NCI-H2196 treated with DMSO at 0.1 percent for 48 hours (cell line): ENCODE data around the gene MYOD1.

ENCODE experiments used
- DNase-seq: peaks from one replicate; lab custom pipeline; 2025; ENCODE audit not compliant: unreplicated experiment; lab: John Stamatoyannopoulos, UW

MYOD1 gene

GRCh38 chr11:17748761-17749721 lies 29.7 kb downstream of the MYOD1 start:
- no peak for DNase-seq

GRCh38 chr11:17750013-17750800 lies 30.8 kb downstream of the MYOD1 start:
- DNase-seq, result no peak

- DNase-seq, result no peak
These were observed 31.4 kb downstream of the MYOD1 start for GRCh38 chr11:17750801-17751165.

- no peak for DNase-seq
These were observed 32.2 kb downstream of the MYOD1 start for GRCh38 chr11:17751558-17751957.

GRCh38 chr11:17752144-17752543 lies 32.8 kb downstream of the MYOD1 start:
- DNase-seq, result no peak

GRCh38 chr11:17753153-17753552 lies 33.8 kb downstream of the MYOD1 start:
- no peak for DNase-seq

- no peak for DNase-seq
These were observed 34.3 kb downstream of the MYOD1 start for GRCh38 chr11:17753641-17754040.

GRCh38 chr11:17755891-17756290 lies 36.5 kb downstream of the MYOD1 start:
- DNase-seq, result no peak

GRCh38 chr11:17760102-17761029 lies 41.0 kb downstream of the MYOD1 start:
- peak; percentile 83 for DNase-seq

GRCh38 chr11:17762309-17762974 lies 43.1 kb downstream of the MYOD1 start:
- DNase-seq, result no peak

GRCh38 chr11:17763244-17763643 lies 43.9 kb downstream of the MYOD1 start:
- no peak for DNase-seq

GRCh38 chr11:17763703-17764102 lies 44.3 kb downstream of the MYOD1 start:
- no peak for DNase-seq

GRCh38 chr11:17764446-17765218 lies 45.3 kb downstream of the MYOD1 start:
- DNase-seq, result no peak

- peak; percentile 2 for DNase-seq
These were observed 46.1 kb downstream of the MYOD1 start for GRCh38 chr11:17765356-17766072.

GRCh38 chr11:17766073-17766359 lies 46.6 kb downstream of the MYOD1 start:
- no peak for DNase-seq

GRCh38 chr11:17766590-17766989 lies 47.2 kb downstream of the MYOD1 start:
- no peak for DNase-seq

GRCh38 chr11:17767301-17767885 lies 48.0 kb downstream of the MYOD1 start:
- DNase-seq, result no peak

- DNase-seq, result no peak
These were observed 48.5 kb downstream of the MYOD1 start for GRCh38 chr11:17767914-17768313.

- no peak for DNase-seq
These were observed 49.2 kb downstream of the MYOD1 start for GRCh38 chr11:17768547-17768946.
